Esophagus muscularis mucosa (tissue), 4 donors: ENCODE data around the gene DYNLL1.

ENCODE experiments used
- CTCF ChIP-seq, 3 experiments: fragments of 200-600 bp in 2 of 3; fragments of 450-650 bp in 1 of 3; sonication (generic) in 2 of 3; IDR thresholded peaks; one replicate each; pipeline ENCODE4 v1.5.1; 2017 to 2019; ENCODE audit warnings: antibody characterized with exemption in 3 of 3, mild to moderate bottlenecking in 2 of 3, moderate library complexity in 1 of 3
- EP300 ChIP-seq: sonication (generic); formaldehyde crosslinking; IDR thresholded peaks from one replicate; pipeline ENCODE4 v1.6.1; 2017; ENCODE audit warnings: antibody characterized with exemption
- POLR2A ChIP-seq: fragments of 450-650 bp; IDR thresholded peaks from one replicate; pipeline ENCODE4 v1.6.1; 2017; ENCODE audit warnings: antibody characterized with exemption, moderate library complexity, mild to moderate bottlenecking, low read depth

- TF ChIP-seq CTCF (IDR thresholded peaks at IDR 0.05) (no peak), EP300 (no peak), POLR2A (no peak)
Measured at GRCh38 chr12:120475643-120476042, 20.3 kb upstream of the DYNLL1 start.
